AG09309 (cell line): Measurements from ENCODE around the gene ATG3.
"Not testable (repeated sequence)": the region's sequence is repeated elsewhere in the genome, so short reads cannot be mapped to it uniquely, and the experiment has no call there.

Experiments used
- DNase-seq: peaks from one replicate; pipeline ENCODE4 v3.0.0-alpha.2; 2010; ENCODE audit warnings: low read depth
- H3K4me3 ChIP-seq: 2 replicates; pipeline ENCODE4 v1.5.1; 2011; ENCODE audit warnings: mild to moderate bottlenecking, low read depth, low read length, moderate library complexity; ENCODE audit not compliant: control insufficient read depth
- TF ChIP-seq, protein P1 (sequence below): IDR thresholded peaks from 2 replicates; pipeline ENCODE4 v1.5.1; 2011; ENCODE audit warnings: mild to moderate bottlenecking, low read depth, low read length, inconsistent platforms; ENCODE audit not compliant: insufficient read depth, control insufficient read depth; ENCODE audit errors: missing control alignments

The ATG3 gene

DNA sequence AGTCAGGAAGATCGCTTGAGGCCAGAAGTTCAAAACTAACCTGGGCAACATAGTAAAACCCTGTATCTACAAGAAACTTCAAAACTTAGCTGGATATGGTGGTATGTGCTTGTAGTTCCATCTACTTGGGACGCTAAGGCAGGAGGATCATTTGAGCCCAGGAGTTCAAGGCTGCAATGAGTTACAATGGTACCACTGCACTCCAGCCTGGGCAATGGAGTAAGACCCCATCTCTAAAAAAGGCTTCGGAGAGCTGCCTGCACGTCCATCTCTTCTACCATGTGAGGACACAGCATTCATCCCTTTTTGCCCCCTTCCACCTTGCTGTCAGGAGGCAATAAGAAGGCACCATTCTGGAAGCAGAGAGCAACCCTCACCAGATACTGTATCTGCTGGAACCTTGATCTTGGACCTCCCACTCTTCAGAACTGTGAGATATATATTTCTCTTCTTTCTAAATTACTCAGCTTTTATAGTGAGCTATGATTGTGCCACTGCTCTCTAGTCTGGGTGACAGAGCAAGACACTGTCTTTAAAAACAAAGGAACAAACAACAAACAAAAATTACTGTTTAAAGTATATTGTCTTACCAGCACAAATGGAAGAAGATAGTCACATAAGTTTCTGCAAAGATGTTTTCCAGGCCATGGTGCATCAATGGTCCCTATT, 58.3 kb downstream of the ATG3 start:
- TF ChIP-seq, protein P1, sequence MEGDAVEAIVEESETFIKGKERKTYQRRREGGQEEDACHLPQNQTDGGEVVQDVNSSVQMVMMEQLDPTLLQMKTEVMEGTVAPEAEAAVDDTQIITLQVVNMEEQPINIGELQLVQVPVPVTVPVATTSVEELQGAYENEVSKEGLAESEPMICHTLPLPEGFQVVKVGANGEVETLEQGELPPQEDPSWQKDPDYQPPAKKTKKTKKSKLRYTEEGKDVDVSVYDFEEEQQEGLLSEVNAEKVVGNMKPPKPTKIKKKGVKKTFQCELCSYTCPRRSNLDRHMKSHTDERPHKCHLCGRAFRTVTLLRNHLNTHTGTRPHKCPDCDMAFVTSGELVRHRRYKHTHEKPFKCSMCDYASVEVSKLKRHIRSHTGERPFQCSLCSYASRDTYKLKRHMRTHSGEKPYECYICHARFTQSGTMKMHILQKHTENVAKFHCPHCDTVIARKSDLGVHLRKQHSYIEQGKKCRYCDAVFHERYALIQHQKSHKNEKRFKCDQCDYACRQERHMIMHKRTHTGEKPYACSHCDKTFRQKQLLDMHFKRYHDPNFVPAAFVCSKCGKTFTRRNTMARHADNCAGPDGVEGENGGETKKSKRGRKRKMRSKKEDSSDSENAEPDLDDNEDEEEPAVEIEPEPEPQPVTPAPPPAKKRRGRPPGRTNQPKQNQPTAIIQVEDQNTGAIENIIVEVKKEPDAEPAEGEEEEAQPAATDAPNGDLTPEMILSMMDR, result no peak
- no peak overlapping the region for H3K4me3 ChIP-seq

DNA sequence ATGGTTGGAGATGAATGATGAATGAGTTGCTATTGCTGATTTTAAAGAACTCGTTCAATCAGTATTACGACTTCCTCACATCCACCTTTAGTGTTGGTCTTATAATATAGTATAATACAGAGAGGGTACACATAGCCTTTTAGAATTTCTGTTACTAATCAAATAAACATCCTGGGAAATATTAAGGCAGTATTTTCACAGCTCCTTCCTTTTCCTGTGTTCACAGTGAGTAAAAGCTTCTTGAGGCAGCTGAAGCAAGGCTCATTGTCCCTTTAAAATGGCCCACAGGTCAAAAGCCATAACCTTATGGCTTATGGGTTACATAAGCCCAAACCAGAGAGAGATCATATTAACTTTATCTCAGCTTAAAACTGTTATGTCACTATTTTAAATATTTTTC, 61.1 kb downstream of the ATG3 start:
- DNase-seq, result no peak
- H3K4me3 ChIP-seq, result no peak overlapping the region
- TF ChIP-seq, protein P1, result no peak

More for the DNA sequence above, 58.3 kb downstream of the ATG3 start:
- no peak for DNase-seq

DNA sequence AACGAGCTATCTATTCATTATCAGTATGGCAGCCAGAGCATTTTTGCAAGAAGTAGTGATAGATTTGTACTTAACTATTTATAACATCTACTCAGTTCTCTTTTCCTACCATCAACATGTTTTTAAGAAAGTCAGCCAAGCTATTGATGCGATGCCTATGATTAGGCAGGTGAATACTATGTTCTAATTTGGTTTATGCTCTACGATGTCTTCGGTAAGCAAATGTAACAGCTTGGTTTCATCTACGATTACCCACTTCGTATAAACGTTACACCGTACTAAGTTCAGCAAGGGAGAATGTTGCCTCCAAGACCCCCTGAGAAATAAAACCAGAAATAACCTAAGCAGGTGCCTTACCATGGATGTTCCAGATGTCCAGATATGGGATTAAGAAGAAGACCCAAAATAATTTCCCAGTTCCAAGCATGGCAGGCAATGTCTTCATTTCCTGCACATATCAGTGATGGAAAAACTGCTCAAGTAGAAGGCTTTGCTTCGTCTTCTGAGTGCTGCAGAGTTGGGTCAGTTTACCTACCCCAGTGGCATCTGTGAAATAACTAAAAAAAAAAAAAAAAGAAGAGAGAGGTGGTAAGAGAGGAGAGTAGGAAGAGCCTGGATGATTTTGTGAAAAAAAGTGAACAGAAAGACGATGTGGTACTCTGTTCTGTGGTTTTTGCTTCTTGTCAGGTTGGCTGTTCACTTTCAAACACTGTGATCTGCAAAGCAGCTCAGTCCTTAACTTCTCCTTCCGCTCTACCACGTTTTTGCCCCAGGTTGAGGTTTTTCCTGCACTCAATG, 62.6 kb downstream of the ATG3 start, which contains the start of gene BTLA:
Gene BTLA (minus strand): TSS at position 559 of the 798 bp plus-strand sequence. CDS start 114 bp downstream, at position 445.
- H3K4me3 ChIP-seq, result no peak within 1 kb of the TSS
- DNase-seq, result no peak
- TF ChIP-seq, protein P1, result no peak

DNA sequence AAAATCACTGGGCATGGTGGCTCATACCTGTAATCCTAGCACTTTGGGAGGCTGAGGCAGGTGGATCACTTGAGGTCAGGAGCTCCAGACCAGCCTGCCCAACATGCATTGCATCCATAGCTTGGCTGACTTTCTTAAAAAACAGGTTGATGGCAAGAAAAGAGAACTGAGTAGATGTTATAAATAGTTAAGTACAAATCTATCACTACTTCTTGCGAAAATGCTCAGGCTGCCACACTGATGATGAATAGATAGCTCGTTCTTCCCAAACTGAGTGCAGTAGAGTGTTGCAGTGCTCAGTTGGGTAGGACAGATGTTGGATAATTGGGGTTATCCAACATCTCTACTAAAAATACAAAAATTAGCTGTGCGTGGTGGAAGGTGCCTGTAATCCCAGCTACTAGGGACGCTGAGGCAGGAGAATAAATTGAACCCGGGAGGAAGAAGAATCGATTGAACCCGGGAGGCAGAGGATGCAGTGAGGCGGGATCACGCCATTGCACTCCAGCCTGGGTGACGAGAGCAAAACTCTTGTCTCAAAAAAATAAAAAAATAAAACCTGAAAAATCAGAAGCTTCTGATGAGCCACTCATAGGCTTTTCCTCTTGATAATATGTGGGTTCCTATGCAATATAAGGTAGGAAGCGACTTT, 63.7 kb downstream of the ATG3 start:
- H3K4me3 ChIP-seq, result no peak overlapping the region
- DNase-seq, result no peak
- TF ChIP-seq, protein P1, result no peak

DNA sequence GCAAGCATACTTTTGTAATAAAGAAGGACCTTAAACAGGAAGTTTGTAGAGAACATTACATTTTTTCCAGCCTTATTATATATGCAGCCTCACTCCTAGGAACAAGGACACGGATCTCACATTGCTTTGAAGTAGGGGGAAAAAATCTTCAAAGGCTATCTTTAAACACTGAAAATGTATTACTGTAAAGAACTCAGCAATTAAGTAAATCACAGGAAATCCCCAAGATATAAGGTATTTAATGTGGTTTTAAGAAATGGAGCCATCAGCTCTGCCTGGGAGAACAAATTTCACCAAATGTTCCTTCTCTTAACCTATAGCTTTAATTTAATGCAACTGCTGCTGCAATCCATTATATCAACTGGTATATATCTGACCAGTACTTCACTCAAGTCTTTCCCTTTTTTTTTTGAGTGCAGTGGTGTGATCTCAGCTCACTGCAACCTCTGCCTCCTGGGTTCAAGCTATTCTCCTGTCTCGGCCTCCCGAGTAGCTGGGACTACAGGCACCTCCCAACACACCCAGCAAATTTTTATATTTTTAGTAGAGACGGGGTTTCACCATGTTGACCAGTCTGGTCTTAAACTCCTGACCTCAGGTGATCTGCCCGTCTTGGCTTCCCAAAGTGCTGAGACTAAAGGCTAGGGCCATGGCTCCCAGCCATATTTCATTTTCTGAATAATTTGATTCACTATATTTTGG, 65.2 kb downstream of the ATG3 start:
- no peak for DNase-seq
- no peak overlapping the region for H3K4me3 ChIP-seq
- TF ChIP-seq, protein P1, result no peak

DNA sequence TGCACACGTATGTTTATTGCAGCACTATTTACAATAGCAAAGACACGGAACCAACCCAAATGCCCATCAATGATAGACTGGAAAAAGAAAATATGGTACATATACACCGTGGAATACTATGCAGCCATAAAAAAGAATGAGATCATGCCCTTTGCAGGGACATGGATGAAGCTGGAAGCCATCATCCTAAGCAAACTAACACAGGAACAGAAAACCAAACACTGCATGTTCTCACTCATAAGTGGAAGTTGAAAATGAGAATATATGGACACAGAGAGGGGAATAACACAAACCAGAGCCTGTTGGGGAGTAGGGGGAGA, 67.4 kb downstream of the ATG3 start:
- not testable (repeated sequence) for H3K4me3 ChIP-seq, DNase-seq
